ENCODE data around the gene SPDL1. TPM values are rescaled to one million over a fixed set of nuclear protein-coding genes. Genes with fewer than 3 reads are reported as not detected.

Gene SPDL1
- total RNA-seq, 1 donor from 2014 or later: 10.8 TPM

- no peak for TF ChIP-seq CTCF (IDR thresholded peaks at IDR 0.05; ENCODE audit: insufficient read depth, low read length, severe bottlenecking)
- no peak for DNase-seq (ENCODE audit: low read depth)
- H3K4me3 ChIP-seq (ENCODE audit: low read depth, low read length): peak overlapping the region; percentile 86
- no peak for FAIRE-seq
- H3K27me3 ChIP-seq (ENCODE audit: control insufficient read depth, insufficient read depth, low read length): no peaks in the 10 kb centered on the region
- H3K36me3 ChIP-seq (ENCODE audit: control insufficient read depth, insufficient read depth, low read length): no peaks in the 10 kb centered on the region
Measured at GRCh38 chr5:169583101-169583423, 511 bp upstream of the SPDL1 start.

- Histone ChIP-seq H3K27me3 (ENCODE audit: control insufficient read depth, insufficient read depth, low read length) (no peaks in the 10 kb centered on the region), H3K36me3 (ENCODE audit: control insufficient read depth, insufficient read depth, low read length) (peaks cover 2% of the 10 kb centered on the region), H3K4me3 (ENCODE audit: low read depth, low read length) (no peak overlapping the region)
- DNase-seq (ENCODE audit: low read depth) (no peak), FAIRE-seq (no peak)
- no peak for TF ChIP-seq CTCF (IDR thresholded peaks at IDR 0.05; ENCODE audit: insufficient read depth, low read length, severe bottlenecking)
Measured at GRCh38 chr5:169584998-169585451, 1.5 kb downstream of the SPDL1 start.

- FAIRE-seq (no peak), DNase-seq (ENCODE audit: low read depth) (peak; percentile 88)
- Histone ChIP-seq H3K27me3 (ENCODE audit: control insufficient read depth, insufficient read depth, low read length) (no peaks in the 10 kb centered on the region), H3K36me3 (ENCODE audit: control insufficient read depth, insufficient read depth, low read length) (peaks cover 2% of the 10 kb centered on the region), H3K4me3 (ENCODE audit: low read depth, low read length) (no peak overlapping the region)
- no peak for TF ChIP-seq CTCF (IDR thresholded peaks at IDR 0.05; ENCODE audit: insufficient read depth, low read length, severe bottlenecking)
Measured at GRCh38 chr5:169590602-169591001, 7.0 kb downstream of the SPDL1 start.

GRCh38 chr5:169591636-169592035 lies 8.1 kb downstream of the SPDL1 start:
- no peak for TF ChIP-seq CTCF (IDR thresholded peaks at IDR 0.05; ENCODE audit: insufficient read depth, low read length, severe bottlenecking)
- DNase-seq (ENCODE audit: low read depth) (no peak), FAIRE-seq (no peak)
- Histone ChIP-seq H3K4me3 (ENCODE audit: low read depth, low read length) (no peak overlapping the region), H3K36me3 (ENCODE audit: control insufficient read depth, insufficient read depth, low read length) (peaks cover 2% of the 10 kb centered on the region), H3K27me3 (ENCODE audit: control insufficient read depth, insufficient read depth, low read length) (no peaks in the 10 kb centered on the region)

GRCh38 chr5:169592937-169593650 lies 9.5 kb downstream of the SPDL1 start:
- DNase-seq (ENCODE audit: low read depth): peak; percentile 96
- H3K36me3 ChIP-seq (ENCODE audit: control insufficient read depth, insufficient read depth, low read length): peaks cover 3% of the 10 kb centered on the region
- FAIRE-seq: peak; percentile 79
- H3K27me3 ChIP-seq (ENCODE audit: control insufficient read depth, insufficient read depth, low read length): no peaks in the 10 kb centered on the region
- no peak overlapping the region for H3K4me3 ChIP-seq (ENCODE audit: low read depth, low read length)
- no peak for TF ChIP-seq CTCF (IDR thresholded peaks at IDR 0.05; ENCODE audit: insufficient read depth, low read length, severe bottlenecking)

All from bronchial epithelial cell (primary cell).